Endometrial microvascular endothelial cells (primary cell): ENCODE results near the gene TAF11L4. TPM values are rescaled to one million over a fixed set of nuclear protein-coding genes. Genes with fewer than 3 reads are reported as not detected.
"Not testable (repeated sequence)": the region's sequence is repeated elsewhere in the genome, so short reads cannot be mapped to it uniquely, and the experiment has no call there.

ENCODE experiments used
- in situ Hi-C: cut with HindIII; loops from 2 replicates; pipeline ENCODE4 v1.10.0; 2017; ENCODE audit warnings: low sequenced_read_pairs, low pct_unique_long_range_greater_than_20kb; ENCODE audit errors: inconsistent ontology term
- total RNA-seq: library from RNA; depleted of rRNA; stranded (reverse); fragments of >200 nt; gene quantifications from one replicate; pipeline ENCODE4 v1.2.3, GENCODE V29; 2015; ENCODE audit errors: inconsistent ontology term

TAF11L4 gene
- not detected for total RNA-seq

DNA sequence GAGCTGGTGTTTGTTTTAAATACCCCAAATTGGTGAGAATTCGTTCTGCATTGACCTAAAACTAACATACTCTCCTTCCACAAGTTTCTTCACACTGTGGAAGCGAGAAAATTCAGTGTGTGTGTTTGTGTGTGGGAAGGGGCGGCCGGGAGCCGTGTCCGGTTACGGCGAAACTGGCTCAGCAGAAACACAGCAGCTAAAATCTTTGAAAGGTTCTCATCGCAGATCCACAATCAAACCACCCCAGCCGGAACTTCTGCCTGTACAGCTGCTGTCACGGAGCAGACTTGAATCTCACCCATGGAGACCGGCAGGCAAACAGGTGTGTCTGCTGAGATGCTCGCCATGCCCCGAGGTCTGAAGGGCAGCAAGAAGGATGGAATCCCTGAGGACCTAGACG lies at the start of gene TAF11L4:
Gene TAF11L4 (plus strand): TSS at position 301 of the 400 bp plus-strand sequence.
- in situ Hi-C loops, result not testable (repeated sequence)

DNA sequence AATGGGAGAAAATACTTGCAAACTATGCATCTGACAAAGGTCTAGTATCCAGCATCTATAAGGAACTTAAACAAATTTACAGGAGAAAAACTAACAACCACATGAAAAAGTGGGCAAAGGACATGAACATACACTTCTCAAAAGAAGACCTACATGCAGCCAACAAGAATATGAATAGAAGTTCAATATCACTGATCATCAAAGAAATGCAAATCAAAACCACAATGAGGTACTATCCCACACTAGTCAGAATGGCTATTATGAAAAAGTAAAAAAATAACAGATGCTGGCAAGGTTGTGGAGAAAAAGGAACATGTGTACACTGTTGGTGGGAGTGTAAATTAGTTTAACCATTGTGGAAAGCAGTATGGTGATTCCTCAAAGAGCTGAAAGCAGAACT lies 46.5 kb upstream of the TAF11L4 start:
- in situ Hi-C loops, result not testable (repeated sequence)

DNA sequence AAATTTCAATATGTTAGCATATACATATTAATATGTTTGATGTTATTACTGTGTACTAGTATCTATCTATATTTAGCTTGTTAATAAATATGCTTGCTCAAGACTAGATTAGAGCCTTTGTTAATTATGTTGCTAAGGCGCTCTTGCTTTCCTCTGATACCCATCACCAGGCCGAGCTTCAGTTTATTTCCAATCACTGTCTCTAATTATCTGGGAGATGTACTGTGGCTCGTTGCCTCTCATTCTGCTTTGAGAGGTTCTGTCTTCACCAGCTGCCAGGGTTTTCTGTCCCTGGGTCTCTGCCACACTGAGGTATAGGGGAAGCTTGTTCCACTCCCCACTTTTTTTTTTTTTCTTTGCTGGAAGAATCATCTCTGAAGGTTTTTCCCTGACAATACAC lies 44.6 kb upstream of the TAF11L4 start:
- in situ Hi-C loops, result no loop called here

DNA sequence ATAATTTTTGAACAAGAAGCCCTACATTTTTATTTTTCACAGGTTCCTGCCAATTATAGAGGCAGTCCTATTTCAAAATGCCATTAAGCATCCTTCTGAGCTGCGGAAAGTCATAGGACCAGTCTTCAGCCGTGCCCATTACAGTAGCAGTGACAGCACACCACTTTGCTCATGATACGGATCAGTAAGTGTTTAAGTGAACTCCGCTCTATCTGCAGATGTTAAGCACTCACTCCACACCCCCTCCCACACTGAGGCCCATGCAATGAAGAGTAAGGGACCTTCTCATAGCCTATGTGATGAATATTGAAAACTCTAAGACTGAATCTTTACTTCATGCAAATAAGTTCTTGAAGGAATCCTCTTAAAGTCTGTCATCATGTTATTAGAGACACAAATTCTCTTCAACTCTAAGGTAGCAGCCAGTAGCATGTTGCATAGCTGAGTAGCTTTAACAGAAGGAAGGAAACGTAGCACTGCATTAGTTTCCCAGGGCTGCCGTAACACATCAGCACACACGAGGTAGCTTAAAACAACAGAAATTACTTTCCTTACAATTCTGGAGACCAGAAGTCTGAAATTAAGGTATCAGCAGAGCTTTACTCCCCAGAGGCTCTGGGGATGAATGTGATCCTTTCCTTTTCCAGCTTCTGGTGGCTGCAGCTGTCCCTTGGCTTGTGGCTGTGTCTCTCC lies 43.9 kb upstream of the TAF11L4 start:
- in situ Hi-C loops, result no loop called here

DNA sequence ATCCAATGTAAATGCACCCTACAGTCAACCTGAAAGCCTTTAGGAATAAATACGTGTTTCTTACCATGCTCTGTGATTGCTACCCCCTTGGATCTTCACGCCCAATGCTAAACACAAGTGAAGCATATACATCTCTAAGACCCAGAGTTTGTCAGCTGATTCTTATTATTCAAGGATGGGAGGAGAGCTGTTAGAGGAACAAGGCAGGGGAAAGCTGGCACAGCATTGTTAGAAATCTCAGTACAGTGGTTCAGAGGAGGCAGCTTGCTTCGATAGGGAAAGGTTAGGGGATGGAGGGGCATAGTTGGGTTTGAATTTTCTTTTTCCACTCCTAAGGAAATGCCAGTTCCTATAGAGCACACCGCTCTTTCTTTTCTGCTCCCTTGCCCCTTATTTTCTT lies 40.2 kb upstream of the TAF11L4 start:
- in situ Hi-C loops, result no loop called here

DNA sequence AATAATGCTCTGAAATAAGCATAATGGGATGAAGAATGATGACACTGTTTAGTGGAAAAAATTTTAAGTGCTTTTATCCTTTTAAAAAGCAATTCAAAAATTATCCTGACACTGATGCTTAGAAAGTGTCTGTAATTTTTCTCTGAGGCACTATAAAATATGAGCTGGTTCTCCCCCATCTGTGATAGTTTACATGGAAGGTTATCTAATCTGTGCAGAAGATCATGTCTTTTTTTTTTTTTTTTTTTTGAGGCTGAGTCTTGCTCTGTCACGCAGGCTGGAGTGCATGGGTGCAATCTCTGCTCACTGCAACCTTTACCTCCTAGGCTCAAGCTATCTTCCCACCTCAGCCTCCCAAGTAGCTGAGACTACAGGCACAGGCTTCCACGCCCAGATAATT lies 38.8 kb upstream of the TAF11L4 start:
- in situ Hi-C loops, result no loop called here

DNA sequence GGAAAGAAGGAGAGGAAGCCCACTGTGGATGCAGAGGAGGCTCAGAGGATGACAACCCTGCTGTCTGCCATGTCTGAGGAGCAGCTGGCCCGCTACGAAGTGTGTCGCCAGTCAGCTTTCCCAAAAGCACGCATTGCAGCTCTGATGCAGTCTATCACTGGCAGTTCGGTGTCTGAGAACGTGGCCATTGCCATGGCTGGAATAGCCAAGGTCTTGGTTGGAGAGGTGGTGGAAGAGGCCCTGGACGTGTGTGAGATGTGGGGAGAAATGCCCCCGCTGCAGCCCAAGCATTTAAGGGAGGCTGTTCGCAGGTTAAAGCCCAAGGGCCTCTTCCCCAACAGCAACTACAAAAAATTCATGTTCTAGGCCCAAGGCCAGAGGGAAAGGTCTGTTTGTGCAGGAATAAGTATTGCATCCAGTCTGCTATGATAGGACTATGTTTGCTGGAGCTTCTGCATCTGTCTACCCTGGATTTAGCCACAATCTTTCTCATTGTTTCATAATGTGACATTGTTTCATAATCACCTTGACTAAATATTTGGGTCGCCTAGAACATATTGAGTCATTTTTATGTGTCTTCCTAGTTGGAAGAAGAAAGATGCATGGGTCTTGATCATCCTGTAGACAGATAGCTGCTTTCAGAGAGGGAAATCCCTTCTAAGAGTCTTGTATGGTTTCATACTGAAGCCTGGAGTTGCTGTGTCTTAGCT lies 35.0 kb upstream of the TAF11L4 start:
- in situ Hi-C loops, result not testable (repeated sequence)

DNA sequence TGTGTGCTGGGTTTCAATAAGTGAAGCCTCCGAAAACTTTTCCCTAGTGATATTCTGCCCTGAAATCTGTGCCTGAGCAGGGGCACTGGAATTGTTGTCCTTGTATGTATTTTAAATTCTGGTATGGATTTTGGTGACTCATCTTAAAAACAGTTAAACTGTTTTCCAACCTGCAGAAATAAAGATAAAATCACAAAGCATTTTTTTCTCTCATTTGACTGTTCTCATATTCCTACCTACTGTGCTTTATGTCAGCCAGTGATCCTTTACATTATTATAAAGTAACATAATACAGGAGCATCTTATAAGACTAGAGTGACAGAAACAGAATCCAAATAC lies 34.5 kb upstream of the TAF11L4 start:
- in situ Hi-C loops, result no loop called here

DNA sequence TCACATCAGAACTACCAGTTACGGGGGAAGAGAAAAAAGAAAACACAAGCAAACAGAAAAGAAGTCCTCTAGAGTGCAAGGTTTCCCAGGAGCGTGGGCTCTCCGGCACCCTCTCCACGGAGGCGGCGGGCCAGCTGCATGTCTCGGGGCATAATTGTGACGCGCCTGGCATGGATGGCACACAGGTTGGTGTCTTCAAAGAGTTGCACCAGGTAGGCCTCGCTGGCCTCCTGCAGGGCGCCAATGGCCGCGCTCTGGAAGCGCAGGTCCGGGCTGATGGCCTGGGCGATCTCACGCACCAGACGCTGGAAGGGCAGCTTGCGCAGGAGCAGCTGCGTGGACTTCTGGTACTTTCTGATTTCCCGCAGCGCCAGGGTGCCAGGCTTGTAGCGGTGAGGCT lies 30.3 kb upstream of the TAF11L4 start:
- in situ Hi-C loops, result not testable (repeated sequence)

DNA sequence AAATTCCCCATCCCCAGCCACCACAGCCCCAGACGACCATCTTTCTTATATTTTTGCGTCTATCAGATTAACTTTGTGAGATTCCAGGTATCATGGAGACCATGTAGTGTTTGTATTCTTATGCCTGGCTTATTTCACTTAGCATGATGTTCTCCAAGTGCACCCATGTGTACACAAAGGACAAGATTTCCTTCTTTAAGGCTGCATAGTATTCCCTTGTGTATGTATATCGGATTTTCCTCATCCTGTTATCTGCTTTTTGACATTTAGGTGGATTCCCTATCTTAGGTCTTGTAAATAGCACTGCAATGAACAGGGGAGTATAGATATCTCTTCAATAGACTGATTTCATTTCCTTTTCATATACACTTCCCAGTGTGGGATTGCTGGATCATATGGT lies 28.8 kb upstream of the TAF11L4 start:
- in situ Hi-C loops, result no loop called here

DNA sequence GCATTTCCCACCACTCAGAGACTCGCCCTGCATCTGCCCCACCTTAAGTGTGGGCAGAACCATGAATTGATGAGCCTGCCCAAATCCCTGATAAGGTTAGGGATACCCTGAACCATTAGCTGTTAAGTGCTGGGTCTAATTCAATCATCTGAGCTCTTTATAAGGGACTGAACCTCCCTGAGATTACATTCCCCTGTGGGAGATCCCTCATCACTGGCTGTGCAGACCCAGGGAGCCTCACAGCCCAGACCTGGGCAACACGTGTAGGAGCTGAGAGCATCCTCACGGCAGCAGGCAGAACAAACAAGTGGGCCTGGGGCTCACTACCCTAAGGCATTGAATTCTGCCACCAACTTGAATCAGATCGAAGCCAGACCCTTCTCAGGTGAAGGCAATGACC lies 24.2 kb upstream of the TAF11L4 start:
- in situ Hi-C loops, result no loop called here

DNA sequence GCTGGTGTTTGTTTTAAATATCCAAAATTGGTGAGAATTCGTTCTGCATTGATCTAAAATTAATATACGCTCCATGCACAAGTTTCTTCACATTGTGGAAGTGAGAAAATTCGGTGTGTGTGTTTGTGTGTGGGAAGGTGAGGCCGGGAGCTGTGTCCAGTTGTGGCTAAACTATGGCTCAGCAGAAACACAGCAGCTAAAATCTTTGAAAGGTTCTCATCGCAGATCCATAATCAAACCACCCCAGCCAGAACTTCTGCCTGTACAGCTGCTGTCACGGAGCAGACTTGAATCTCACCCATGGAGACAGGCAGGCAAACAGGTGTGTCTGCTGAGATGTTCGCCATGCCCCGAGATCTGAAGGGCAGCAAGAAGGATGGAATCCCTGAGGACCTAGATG lies 23.7 kb upstream of the TAF11L4 start, which contains the start of gene TAF11L2:
Gene TAF11L2 (plus strand): TSS at position 301 of the 400 bp plus-strand sequence.
- in situ Hi-C loops, result not testable (repeated sequence)

DNA sequence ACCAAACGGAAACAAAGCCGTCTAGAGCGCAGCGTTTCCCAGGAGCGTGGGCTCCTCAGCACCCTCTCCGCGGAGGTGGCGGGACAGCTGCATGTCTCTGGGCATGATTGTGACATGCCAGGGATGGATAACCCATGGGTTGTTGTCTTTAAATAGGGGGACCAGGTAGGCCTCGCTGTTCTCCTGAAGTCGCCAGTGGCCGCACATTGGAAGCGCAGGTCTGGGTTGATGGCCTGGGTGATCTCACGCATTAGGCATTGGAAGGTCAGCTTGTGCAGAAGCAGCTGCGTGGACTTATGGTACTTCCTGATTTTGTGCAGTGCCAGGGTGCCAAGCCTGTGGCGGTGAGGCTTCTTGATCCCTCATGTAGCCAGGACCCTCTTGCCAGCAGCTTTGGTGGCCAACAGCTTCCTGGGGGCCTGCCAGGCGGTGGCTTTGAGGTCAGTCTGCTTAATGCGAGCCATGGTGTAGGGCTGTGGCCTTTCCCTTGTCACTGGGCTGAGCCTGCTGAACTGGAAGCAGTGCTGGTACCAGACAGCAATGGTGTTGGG lies 9.8 kb upstream of the TAF11L4 start:
- in situ Hi-C loops, result no loop called here

DNA sequence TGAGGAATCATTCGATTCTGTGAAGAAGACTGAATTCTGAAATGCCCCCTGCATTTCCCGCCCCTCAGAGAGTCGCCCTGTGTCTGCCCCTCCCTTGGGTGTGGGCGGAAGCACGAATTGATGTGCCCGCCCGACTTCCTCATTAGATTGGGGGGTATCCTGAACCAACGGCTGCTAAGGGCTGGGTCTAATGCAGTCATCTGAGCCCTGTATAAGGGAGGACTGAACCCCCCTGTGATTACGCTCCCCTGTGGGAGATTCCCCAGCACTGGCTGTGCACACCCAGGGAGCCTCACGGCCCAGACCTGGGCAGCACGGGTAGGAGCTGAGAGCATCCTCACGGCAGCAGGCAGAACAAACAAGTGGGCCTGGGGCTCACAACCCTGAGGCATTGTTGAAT lies 4.1 kb upstream of the TAF11L4 start:
- in situ Hi-C loops, result not testable (repeated sequence)

DNA sequence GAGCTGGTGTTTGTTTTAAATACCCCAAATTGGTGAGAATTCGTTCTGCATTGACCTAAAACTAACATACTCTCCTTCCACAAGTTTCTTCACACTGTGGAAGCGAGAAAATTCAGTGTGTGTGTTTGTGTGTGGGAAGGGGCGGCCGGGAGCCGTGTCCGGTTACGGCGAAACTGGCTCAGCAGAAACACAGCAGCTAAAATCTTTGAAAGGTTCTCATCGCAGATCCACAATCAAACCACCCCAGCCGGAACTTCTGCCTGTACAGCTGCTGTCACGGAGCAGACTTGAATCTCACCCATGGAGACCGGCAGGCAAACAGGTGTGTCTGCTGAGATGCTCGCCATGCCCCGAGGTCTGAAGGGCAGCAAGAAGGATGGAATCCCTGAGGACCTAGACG lies 3.5 kb upstream of the TAF11L4 start, which contains the start of gene TAF11L3:
Gene TAF11L3 (plus strand): TSS at position 301 of the 400 bp plus-strand sequence.
- in situ Hi-C loops, result not testable (repeated sequence)

DNA sequence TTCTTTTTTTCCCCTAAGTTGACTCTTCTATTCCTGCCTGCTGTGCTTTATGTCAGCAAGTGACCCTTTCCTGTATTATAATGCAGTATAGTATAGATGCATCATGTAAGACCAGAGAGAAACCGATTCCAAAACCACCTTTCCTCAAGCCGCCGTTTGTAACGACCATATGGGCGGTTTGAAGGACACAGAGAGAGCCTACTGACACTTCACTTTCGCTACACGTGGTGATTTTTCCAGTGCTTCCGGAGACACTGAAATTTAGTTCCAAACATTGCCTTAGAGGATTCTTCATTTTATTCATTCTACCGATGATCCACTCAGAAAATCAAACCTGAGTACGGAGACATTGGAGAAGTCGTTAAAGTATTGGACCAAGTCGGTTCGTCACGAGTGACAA lies 2.1 kb upstream of the TAF11L4 start:
- in situ Hi-C loops, result not testable (repeated sequence)

DNA sequence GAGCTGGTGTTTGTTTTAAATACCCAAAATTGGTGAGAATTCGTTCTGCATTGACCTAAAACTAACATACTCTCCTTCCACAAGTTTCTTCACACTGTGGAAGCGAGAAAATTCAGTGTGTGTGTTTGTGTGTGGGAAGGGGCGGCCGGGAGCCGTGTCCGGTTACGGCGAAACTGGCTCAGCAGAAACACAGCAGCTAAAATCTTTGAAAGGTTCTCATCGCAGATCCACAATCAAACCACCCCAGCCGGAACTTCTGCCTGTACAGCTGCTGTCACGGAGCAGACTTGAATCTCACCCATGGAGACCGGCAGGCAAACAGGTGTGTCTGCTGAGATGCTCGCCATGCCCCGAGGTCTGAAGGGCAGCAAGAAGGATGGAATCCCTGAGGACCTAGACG lies 3.3 kb downstream of the TAF11L4 start, which contains the start of gene TAF11L5:
Gene TAF11L5 (plus strand): TSS at position 301 of the 400 bp plus-strand sequence.
- in situ Hi-C loops, result not testable (repeated sequence)

DNA sequence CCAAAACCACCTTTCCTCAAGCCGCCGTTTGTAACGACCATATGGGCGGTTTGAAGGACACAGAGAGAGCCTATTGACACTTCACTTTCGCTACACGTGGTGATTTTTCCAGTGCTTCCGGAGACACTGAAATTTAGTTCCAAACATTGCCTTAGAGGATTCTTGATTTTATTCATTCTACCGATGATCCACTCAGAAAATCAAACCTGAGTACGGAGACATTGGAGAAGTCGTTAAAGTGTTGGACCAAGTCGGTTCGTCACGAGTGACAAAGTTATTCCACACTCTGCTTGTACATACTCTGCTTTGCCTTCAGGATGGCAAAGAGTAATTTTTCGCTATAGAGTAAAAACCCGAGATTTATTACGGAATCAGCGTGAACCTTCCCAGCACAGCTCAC lies 4.9 kb downstream of the TAF11L4 start:
- in situ Hi-C loops, result not testable (repeated sequence)

DNA sequence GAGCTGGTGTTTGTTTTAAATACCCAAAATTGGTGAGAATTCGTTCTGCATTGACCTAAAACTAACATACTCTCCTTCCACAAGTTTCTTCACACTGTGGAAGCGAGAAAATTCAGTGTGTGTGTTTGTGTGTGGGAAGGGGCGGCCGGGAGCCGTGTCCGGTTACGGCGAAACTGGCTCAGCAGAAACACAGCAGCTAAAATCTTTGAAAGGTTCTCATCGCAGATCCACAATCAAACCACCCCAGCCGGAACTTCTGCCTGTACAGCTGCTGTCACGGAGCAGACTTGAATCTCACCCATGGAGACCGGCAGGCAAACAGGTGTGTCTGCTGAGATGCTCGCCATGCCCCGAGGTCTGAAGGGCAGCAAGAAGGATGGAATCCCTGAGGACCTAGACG lies 6.8 kb downstream of the TAF11L4 start, which contains the start of gene TAF11L6:
Gene TAF11L6 (plus strand): TSS at position 301 of the 400 bp plus-strand sequence.
- in situ Hi-C loops, result not testable (repeated sequence)
